ENCODE results near the gene EIF4E. TPM values are rescaled to one million over a fixed set of nuclear protein-coding genes. Genes with fewer than 3 reads are reported as not detected.

The EIF4E gene
- total and polyA plus RNA-seq, 2 of the 4 experiments (the other 2 are of a cell fraction): 80.4 to 113 TPM

- TF ChIP-seq CHD1 (IDR thresholded peaks at IDR 0.05; ENCODE audit: low read depth, low read length): no peak
- no peak for TF ChIP-seq ELK1 (IDR thresholded peaks at IDR 0.05; ENCODE audit: borderline replicate concordance, low read depth, low read length)
- no peak for TF ChIP-seq POLR2A (IDR thresholded peaks at IDR 0.05; ENCODE audit: low read depth, low read length)
Measured at GRCh38 chr4:98967786-98968329, 38.9 kb upstream of the EIF4E start (continued).

DNA sequence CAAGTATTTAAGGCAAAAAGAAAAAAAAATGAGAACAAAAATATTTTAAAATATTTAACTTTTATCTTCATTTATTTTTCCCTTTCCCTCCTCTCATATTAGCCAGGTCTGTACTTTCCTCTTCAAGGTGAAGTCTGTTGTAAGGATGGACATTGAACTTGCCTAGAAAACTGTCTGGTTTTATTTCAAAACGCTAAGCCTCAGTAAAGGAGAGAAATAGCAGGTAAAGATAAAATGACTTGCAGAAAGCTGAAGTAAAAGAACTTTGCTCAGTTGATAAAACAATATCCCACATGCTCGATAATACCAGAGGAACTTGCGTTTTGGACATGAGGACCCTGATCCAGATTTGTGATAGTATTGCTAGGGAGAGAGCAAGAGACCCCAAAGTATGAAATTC, 38.0 kb upstream of the EIF4E start:
- no peak overlapping the region for H2AK9ac ChIP-seq (replicated peaks; ENCODE audit: low read depth, low read length, poor library complexity)
- H3K79me1 ChIP-seq (ENCODE audit: low read depth in 1 of 2, low read length in 2 of 2): no peaks in the 10 kb centered on the region
- H2BK120ac ChIP-seq (ENCODE audit: low read depth, low read length): no peak overlapping the region
- ATAC-seq (ENCODE audit: low read depth): no peak
- no TSS peak for BruUV-seq (replicated peaks)
- H3K27me3 ChIP-seq (ENCODE audit: control insufficient read depth, insufficient read depth, low read length): no peaks in the 10 kb centered on the region; the same call in 1 of the 2 replicates
- DNase-seq: no peak
- H3K4me3 ChIP-seq (ENCODE audit: insufficient read depth, low read depth, low read length): no peak overlapping the region
- H3K27ac ChIP-seq (ENCODE audit: insufficient read depth, low read length): no peak overlapping the region
- no peak overlapping the region for H3K4ac ChIP-seq (ENCODE audit: low read depth, low read length)
- no peak overlapping the region for H3K14ac ChIP-seq (replicated peaks; ENCODE audit: low read depth, low read length)
- dilution Hi-C loops (cut with HindIII; ENCODE audit: low sequenced_read_pairs, unreplicated experiment) (no loop called here), intact Hi-C loops (cut with micrococcal nuclease) (no loop called here), in situ Hi-C loops (cut with MboI; ENCODE audit: low sequenced_read_pairs) (no loop called here)
- POLR2A ChIA-PET (ENCODE audit: unreplicated experiment): no interaction called here
- CTCF ChIA-PET: no interaction called here
- peaks cover 3% of the 10 kb centered on the region; the same call in 1 of the 2 replicates for H3K4me1 ChIP-seq (ENCODE audit: control insufficient read depth, insufficient read depth, low read length)
- no peak overlapping the region for H2BK15ac ChIP-seq (ENCODE audit: low read depth, low read length)
- no peaks in the 10 kb centered on the region for H3K36me3 ChIP-seq (ENCODE audit: control insufficient read depth, insufficient read depth, low read length)
- H2BK20ac ChIP-seq (ENCODE audit: low read depth, low read length): no peak overlapping the region
- no peak overlapping the region for H3K56ac ChIP-seq (ENCODE audit: extremely low read depth, insufficient read depth, low read length)
- H3K4me2 ChIP-seq (ENCODE audit: low read depth, low read length): no peak overlapping the region
- no peaks in the 10 kb centered on the region for H4K20me1 ChIP-seq (ENCODE audit: insufficient read depth, low read length)
- no peak overlapping the region for H4K91ac ChIP-seq (ENCODE audit: insufficient read depth, low read depth, low read length)
- H4K8ac ChIP-seq (ENCODE audit: low read depth in 2 of 2, low read length in 2 of 2): no peak overlapping the region
- no peak overlapping the region for H3K9ac ChIP-seq (ENCODE audit: low read depth, low read length)
- no peak overlapping the region for H3K18ac ChIP-seq (ENCODE audit: low read depth, low read length)
- no peak overlapping the region for H3K23ac ChIP-seq (ENCODE audit: low read depth, low read length)
- H4K5ac ChIP-seq (ENCODE audit: low read depth, low read length): no peak overlapping the region
- H2AFZ ChIP-seq (replicated peaks; ENCODE audit: low read length, poor library complexity): no peak overlapping the region
- no peak for TF ChIP-seq RCOR1 (IDR thresholded peaks at IDR 0.05; ENCODE audit: insufficient replicate concordance, low read length)
- TF ChIP-seq USF2 (IDR thresholded peaks at IDR 0.05; ENCODE audit: low read depth, low read length): no peak
- TF ChIP-seq CTCF (conservative IDR thresholded peaks at IDR 0.05; ENCODE audit: low read depth, low read length): no peak
- TF ChIP-seq CEBPB (IDR thresholded peaks at IDR 0.05; ENCODE audit: low read depth, low read length): no peak
- no peak for TF ChIP-seq MAZ (IDR thresholded peaks at IDR 0.05; ENCODE audit: borderline replicate concordance, low read depth, low read length)
- no peak for TF ChIP-seq MXI1 (IDR thresholded peaks at IDR 0.05; ENCODE audit: borderline replicate concordance, low read depth, low read length)
- H2BK5ac ChIP-seq (ENCODE audit: low read depth, low read length, poor library complexity, severe bottlenecking): no peak overlapping the region
- no peak overlapping the region for H2AK5ac ChIP-seq (ENCODE audit: low read depth, low read length)
- no peaks in the 10 kb centered on the region for H3K9me3 ChIP-seq (ENCODE audit: control insufficient read depth, insufficient read depth, low read length)
- H3K9me1 ChIP-seq (ENCODE audit: insufficient read depth, low read length): no peaks in the 10 kb centered on the region
- no CpG with 5 or more reads among the region's 3 CpGs for WGBS, 2 experiments (ENCODE audit: extremely low coverage in 2 of 2, insufficient read length in 1 of 2)

Data from IMR-90 (cell line).